Caco-2 (cell line): ENCODE data around the gene CATSPER1. TPM values are rescaled to one million over a fixed set of nuclear protein-coding genes. Genes with fewer than 3 reads are reported as not detected.

Experiments used
- BruUV-seq: library from RNA; stranded (reverse); fragments of 400-500 nt; replicated peaks from 2 replicates; lab custom pipeline; 2021; lab: Mats Ljungman, UMichigan
- CTCF ChIA-PET: fragments of 300-600 bp; sonication (Branson Sonifier 250); formaldehyde crosslinking; loops from one replicate; lab custom pipeline; 2022; ENCODE audit warnings: antibody characterized with exemption; lab: Charles Lee
- POLR2A ChIA-PET: fragments of 300-600 bp; sonication (Branson Sonifier 250); formaldehyde crosslinking; loops from one replicate; lab custom pipeline; 2022; ENCODE audit warnings: antibody characterized with exemption; lab: Charles Lee
- DNase-seq, 2 experiments: peaks; one replicate each; pipeline versions ENCODE4 v3.0.0 to v3.0.0-alpha.2; 2020 to 2022
- H3K27me3 ChIP-seq: replicated peaks from 2 replicates; pipeline ENCODE4 v1.6.0; 2011; ENCODE audit warnings: low read length; ENCODE audit not compliant: control insufficient read depth, insufficient read depth
- H3K36me3 ChIP-seq: 2 replicates; pipeline ENCODE4 v1.5.1; 2011; ENCODE audit warnings: low read length; ENCODE audit not compliant: control insufficient read depth, insufficient read depth
- H3K4me1 ChIP-seq: fragments of 250-450 bp; sonication (Bioruptor Pico); 2 replicates; pipeline ENCODE4 v1.5.1; 2020; ENCODE audit warnings: mild to moderate bottlenecking
- H3K4me3 ChIP-seq: 2 replicates; pipeline ENCODE4 v1.5.1; 2011; ENCODE audit warnings: low read depth, mild to moderate bottlenecking, control low read depth, low read length
- H3K9me3 ChIP-seq: fragments of 250-450 bp; sonication (Bioruptor Pico); 2 replicates; pipeline ENCODE4 v1.5.1; 2020; ENCODE audit warnings: mild to moderate bottlenecking, moderate library complexity
- H3K27ac Mint-ChIP-seq: one replicate; pipeline ENCODE4 v1.8.0; 2022; ENCODE audit warnings: mixed read lengths; ENCODE audit not compliant: unreplicated experiment
- H3K27me3 Mint-ChIP-seq: one replicate; pipeline ENCODE4 v1.8.0; 2022; ENCODE audit warnings: mixed read lengths; ENCODE audit not compliant: insufficient read depth, unreplicated experiment
- H3K36me3 Mint-ChIP-seq: one replicate; pipeline ENCODE4 v1.8.0; 2022; ENCODE audit warnings: mild to moderate bottlenecking, mixed read lengths; ENCODE audit not compliant: insufficient read depth, unreplicated experiment
- H3K4me1 Mint-ChIP-seq: one replicate; pipeline ENCODE4 v1.8.0; 2022; ENCODE audit warnings: low read depth, mixed read lengths; ENCODE audit not compliant: unreplicated experiment
- H3K4me3 Mint-ChIP-seq: one replicate; pipeline ENCODE4 v1.8.0; 2022; ENCODE audit warnings: mild to moderate bottlenecking, moderate library complexity, mixed read lengths; ENCODE audit not compliant: unreplicated experiment
- H3K9me3 Mint-ChIP-seq: one replicate; pipeline ENCODE4 v1.8.0; 2022; ENCODE audit warnings: mixed read lengths; ENCODE audit not compliant: unreplicated experiment
- intact Hi-C: fragments of 100-400 bp; cut with micrococcal nuclease; formaldehyde crosslinking; loops from one replicate; pipeline ENCODE4 v1.10.0; 2022; ENCODE audit not compliant: unreplicated experiment
- total RNA-seq: library from RNA; stranded (reverse); gene quantifications from 2 replicates; pipeline ENCODE4 v1.2.3, GENCODE V29; 2022
- TF ChIP-seq, protein P1 (sequence below), 2 experiments: fragments of 200-600 bp in 1 of 2; IDR thresholded peaks; 1 replicate in 1 of 2; 2 replicates in 1 of 2; pipeline versions ENCODE4 v1.5.1 to v1.8.0; 2011 to 2022; ENCODE audit warnings: antibody characterized with exemption in 1 of 2, control low read depth in 1 of 2, inconsistent platforms in 1 of 2, low read depth in 1 of 2, low read length in 1 of 2, mild to moderate bottlenecking in 1 of 2, moderate library complexity in 1 of 2; ENCODE audit not compliant: insufficient read depth in 1 of 2, severe bottlenecking in 1 of 2, unreplicated experiment in 1 of 2

Gene CATSPER1
- total RNA-seq, 1 experiment from 2014 or later = not detected

DNA sequence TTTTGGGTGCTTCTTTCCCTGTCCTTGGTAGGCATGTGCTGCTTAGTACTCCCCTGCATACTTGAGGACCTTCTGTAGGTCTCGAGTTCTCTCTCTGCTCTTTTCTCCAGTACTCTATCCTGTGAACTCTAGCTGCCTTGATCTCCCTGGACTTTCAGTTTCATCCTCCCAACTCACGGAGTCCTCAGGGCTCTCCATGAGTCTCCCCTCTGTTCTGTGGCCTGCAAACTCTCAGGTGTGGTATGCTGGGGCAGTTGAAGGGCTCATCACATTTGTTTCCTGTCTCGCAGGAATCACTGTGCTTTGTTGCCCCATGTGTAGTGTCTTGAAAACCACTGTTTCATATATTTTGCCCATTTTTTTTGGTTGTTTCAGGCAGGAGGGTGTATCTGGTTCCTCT, 40.5 kb upstream of the CATSPER1 start:
- Histone ChIP-seq H3K27me3 (no peaks in the 10 kb centered on the region), H3K9me3 (no peaks in the 10 kb centered on the region), H3K36me3 (peaks cover 8% of the 10 kb centered on the region), H3K4me1 (peaks cover 11% of the 10 kb centered on the region; the same call in 1 of the 2 replicates), H3K4me3 (no peak overlapping the region)
- no TSS peak for BruUV-seq
- Mint-ChIP-seq H3K27me3 (no peaks in the 10 kb centered on the region), H3K9me3 (no peaks in the 10 kb centered on the region), H3K36me3 (peaks cover 86% of the 10 kb centered on the region), H3K27ac (peak overlapping the region; percentile 14), H3K4me3 (no peak overlapping the region), H3K4me1 (peaks cover under 1% of the 10 kb centered on the region)
- TF ChIP-seq, protein P1, sequence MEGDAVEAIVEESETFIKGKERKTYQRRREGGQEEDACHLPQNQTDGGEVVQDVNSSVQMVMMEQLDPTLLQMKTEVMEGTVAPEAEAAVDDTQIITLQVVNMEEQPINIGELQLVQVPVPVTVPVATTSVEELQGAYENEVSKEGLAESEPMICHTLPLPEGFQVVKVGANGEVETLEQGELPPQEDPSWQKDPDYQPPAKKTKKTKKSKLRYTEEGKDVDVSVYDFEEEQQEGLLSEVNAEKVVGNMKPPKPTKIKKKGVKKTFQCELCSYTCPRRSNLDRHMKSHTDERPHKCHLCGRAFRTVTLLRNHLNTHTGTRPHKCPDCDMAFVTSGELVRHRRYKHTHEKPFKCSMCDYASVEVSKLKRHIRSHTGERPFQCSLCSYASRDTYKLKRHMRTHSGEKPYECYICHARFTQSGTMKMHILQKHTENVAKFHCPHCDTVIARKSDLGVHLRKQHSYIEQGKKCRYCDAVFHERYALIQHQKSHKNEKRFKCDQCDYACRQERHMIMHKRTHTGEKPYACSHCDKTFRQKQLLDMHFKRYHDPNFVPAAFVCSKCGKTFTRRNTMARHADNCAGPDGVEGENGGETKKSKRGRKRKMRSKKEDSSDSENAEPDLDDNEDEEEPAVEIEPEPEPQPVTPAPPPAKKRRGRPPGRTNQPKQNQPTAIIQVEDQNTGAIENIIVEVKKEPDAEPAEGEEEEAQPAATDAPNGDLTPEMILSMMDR (IDR thresholded peaks at IDR 0.05; ENCODE audit: insufficient read depth in 1 of 2, low read depth in 1 of 2, low read length in 1 of 2, severe bottlenecking in 1 of 2, unreplicated experiment in 1 of 2) = no peak
- intact Hi-C loops = no loop called here
- no peak for DNase-seq
- ChIA-PET POLR2A (no interaction called here), CTCF (interaction anchor here (1.1 kb wide), 1 partner anchor 14 kb away, joined by 4 read pairs; the partner anchor contains the start of gene SF3B2)

DNA sequence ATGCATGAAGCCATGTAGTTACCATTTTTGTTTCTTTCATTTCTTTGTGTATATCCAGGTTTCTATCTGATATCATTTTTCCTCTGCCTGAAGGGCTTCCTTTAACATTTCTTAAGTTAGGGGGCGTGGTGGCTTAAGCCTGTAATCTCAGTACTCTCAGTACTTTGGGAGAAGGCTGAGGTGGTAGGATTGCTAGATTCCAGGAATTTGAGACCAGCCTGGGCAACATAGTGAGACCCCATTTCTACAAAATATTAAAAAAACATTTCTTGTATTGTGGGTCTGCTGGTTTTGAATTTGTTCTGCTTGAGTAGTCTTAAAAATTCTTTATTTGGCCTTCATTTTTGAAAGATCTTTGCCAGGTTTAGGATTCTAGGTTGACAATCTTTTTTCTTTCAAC, 38.3 kb upstream of the CATSPER1 start:
- no peak overlapping the region for H3K4me3 Mint-ChIP-seq
- TF ChIP-seq, protein P1 (IDR thresholded peaks at IDR 0.05; ENCODE audit: insufficient read depth in 1 of 2, low read depth in 1 of 2, low read length in 1 of 2, severe bottlenecking in 1 of 2, unreplicated experiment in 1 of 2) = no peak
- Histone ChIP-seq H3K27me3 (no peaks in the 10 kb centered on the region), H3K36me3 (peaks cover 13% of the 10 kb centered on the region), H3K4me1 (0 out of 2 replicates have a peak, but pooled peaks cover 3% of the 10 kb centered on the region), H3K4me3 (no peak overlapping the region), H3K9me3 (no peaks in the 10 kb centered on the region)
- H3K9me3 Mint-ChIP-seq = no peaks in the 10 kb centered on the region
- ChIA-PET CTCF (no interaction called here), POLR2A (no interaction called here)
- peaks cover 96% of the 10 kb centered on the region for H3K36me3 Mint-ChIP-seq
- intact Hi-C loops = no loop called here
- no peak overlapping the region for H3K27ac Mint-ChIP-seq
- BruUV-seq = no TSS peak
- DNase-seq = no peak
- H3K27me3 Mint-ChIP-seq = no peaks in the 10 kb centered on the region
- H3K4me1 Mint-ChIP-seq = no peaks in the 10 kb centered on the region

DNA sequence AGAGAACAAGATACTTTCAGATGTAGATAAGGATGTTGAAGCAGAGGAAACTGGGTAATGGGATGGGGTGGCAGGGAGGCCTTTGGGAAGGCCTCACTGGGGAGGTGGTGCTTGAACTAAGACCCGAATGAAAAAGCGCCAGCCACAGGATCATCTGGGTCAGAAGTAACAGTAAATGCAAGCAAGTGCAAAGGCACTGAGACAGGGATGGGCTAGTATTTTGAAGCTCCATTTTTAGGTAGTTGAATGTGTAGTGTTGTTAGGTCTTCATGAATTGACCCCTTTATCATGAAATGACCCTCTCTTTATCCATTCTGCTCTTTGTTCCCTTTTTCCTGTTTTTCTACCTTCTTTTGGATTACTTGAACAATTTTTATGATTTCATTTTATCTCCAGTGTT, 37.6 kb upstream of the CATSPER1 start:
- no peak for DNase-seq
- H3K4me1 Mint-ChIP-seq = no peaks in the 10 kb centered on the region
- H3K27ac Mint-ChIP-seq = no peak overlapping the region
- Histone ChIP-seq H3K9me3 (no peaks in the 10 kb centered on the region), H3K4me3 (no peak overlapping the region), H3K27me3 (no peaks in the 10 kb centered on the region), H3K4me1 (no peaks in the 10 kb centered on the region), H3K36me3 (peaks cover 16% of the 10 kb centered on the region)
- H3K36me3 Mint-ChIP-seq = peaks cover 95% of the 10 kb centered on the region
- H3K9me3 Mint-ChIP-seq = no peaks in the 10 kb centered on the region
- no peak overlapping the region for H3K4me3 Mint-ChIP-seq
- BruUV-seq = no TSS peak
- ChIA-PET CTCF (interaction anchor here (0.6 kb wide), 1 partner anchor 176 kb away, joined by 3 read pairs; the partner anchor contains the start of gene FIBP), POLR2A (no interaction called here)
- no peaks in the 10 kb centered on the region for H3K27me3 Mint-ChIP-seq
- TF ChIP-seq, protein P1 (IDR thresholded peaks at IDR 0.05; ENCODE audit: insufficient read depth in 1 of 2, low read depth in 1 of 2, low read length in 1 of 2, severe bottlenecking in 1 of 2, unreplicated experiment in 1 of 2) = no peak
- intact Hi-C loops = no loop called here
